IPS DF 4.7 (cell line): ENCODE measurements around the gene SDHB.

Source experiments
- DNase-seq: peaks from one replicate; pipeline ENCODE4 v3.0.0-alpha.2; 2013; ENCODE audit warnings: low spot score; ENCODE audit errors: extremely low read depth

The SDHB gene

DNA sequence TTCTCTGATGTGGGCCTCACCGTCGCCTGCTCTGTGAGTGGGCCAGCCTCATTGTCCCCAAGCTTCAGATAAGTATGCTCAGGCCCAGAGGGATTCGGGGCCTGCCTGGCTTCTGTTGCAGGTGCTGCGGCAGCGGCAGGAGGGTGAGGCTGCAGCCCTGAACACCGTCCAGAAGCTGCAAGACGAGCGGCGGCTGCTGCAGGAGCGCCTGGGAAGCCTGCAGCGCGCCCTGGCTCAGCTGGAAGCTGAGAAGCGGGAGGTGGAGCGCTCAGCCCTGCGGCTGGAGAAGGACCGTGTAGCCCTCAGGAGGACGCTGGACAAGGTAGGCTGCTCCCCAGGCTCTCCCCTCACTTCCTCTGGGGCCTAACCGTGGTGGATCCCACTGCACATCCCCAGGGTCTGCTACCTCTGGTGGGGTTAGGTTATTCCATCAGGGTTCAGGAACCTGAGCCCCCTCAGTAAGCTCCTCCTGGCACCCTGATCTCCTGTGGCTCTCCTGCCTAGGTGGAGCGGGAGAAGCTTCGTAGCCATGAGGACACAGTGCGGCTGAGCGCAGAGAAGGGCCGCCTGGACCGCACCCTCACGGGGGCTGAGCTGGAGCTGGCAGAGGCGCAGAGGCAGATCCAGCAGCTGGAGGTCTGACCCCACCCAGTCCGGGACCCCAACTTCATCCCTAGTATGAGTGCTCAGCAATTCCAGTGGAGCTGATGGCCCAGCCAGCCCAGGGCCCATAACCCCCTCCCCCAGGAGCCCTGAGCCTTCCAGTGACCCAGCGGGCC, 83.5 kb downstream of the SDHB start:
- DNase-seq = no peak

DNA sequence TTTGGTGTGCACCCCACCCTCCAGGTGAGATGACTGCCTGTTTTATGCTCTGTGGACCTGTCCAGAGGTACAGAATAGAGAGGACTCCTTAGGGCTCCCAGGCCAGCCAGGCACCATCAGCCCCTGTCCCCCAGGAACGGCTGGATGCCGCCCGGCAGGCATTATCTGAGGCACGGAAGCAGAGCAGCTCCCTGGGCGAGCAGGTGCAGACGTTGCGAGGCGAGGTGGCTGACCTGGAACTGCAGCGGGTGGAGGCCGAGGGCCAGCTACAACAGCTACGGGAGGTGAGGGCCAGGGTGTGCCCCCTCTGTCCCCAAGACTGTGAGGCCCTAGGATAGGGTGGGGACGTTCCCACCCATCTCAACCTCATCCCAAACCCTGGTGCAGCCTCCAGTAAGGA, 84.2 kb downstream of the SDHB start:
- no peak for DNase-seq

- DNase-seq = no peak
Measured at GRCh38 chr1:16969057-16969611, 84.7 kb downstream of the SDHB start.
